GM19397 (cell line): ENCODE data around the gene ORM1.
A peak's percentile ranks its signal among the peaks of the same experiment; 100 is the strongest.

ENCODE experiments used
- ATAC-seq: cut with Tn5 transposase; IDR thresholded peaks from one replicate; pipeline ENCODE4 v1.9.1; 2021; ENCODE audit warnings: mild to moderate bottlenecking, moderate library complexity; ENCODE audit not compliant: unreplicated experiment

ORM1 gene

DNA sequence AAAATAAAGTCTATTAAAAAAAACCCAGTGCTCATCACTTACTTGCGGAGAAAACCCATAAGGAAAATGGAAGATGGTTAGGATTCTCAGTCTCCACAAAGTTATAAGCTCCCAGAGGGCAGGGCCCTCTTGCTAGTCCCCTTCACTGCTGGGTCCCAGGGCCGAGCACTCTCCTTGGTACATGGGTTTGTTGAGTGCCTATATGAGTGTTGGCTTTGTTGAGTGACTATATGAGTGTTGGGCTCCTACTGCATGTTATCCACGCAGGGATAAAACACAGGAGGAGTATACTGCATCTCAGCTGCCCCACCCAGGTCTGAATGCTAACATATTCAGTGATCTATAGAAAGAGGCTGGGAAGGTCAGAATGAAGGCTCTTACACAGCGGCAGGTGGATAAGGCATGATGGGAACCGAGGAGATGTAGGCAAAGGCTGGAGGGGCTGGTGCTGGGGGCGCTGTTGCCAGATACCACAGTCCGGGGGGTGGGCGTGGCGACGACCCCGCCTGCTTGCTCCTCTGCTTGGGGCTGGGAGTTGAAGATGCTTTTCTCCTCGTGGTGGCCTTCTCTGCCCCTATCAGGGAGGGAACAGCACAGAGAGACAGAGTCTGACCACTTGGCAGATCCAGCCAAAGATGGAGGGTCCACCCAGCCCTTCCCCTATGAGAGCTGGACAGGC is 18.4 kb downstream of the ORM1 start:
- ATAC-seq = no peak

GRCh38 chr9:114341991-114342390 is 19.1 kb downstream of the ORM1 start:
- ATAC-seq = no peak

- ATAC-seq = no peak
Observed at GRCh38 chr9:114342755-114343440, 20.0 kb downstream of the ORM1 start.

GRCh38 chr9:114343471-114344187 is 20.7 kb downstream of the ORM1 start:
- no peak for ATAC-seq

DNA sequence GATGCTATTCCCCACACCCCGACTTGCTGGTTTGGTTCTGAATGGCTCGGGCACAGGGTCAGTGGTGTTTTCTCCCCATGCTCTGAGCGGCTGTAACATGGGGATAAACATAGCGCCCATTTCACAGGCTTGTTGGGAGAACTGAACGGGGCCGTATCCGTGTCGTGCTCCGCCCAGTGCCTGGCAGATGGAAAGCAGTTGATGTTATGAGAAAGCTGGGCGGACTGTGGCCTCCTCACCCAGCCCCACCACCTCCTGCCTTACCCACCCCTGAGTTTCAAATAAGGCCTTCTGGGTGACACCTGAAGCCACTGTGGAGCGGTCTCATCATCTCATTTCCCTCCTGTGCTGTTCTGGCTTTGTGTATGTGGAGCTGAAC is 21.3 kb downstream of the ORM1 start:
- no peak for ATAC-seq

- ATAC-seq = no peak
Observed at GRCh38 chr9:114344692-114345091, 21.8 kb downstream of the ORM1 start.

DNA sequence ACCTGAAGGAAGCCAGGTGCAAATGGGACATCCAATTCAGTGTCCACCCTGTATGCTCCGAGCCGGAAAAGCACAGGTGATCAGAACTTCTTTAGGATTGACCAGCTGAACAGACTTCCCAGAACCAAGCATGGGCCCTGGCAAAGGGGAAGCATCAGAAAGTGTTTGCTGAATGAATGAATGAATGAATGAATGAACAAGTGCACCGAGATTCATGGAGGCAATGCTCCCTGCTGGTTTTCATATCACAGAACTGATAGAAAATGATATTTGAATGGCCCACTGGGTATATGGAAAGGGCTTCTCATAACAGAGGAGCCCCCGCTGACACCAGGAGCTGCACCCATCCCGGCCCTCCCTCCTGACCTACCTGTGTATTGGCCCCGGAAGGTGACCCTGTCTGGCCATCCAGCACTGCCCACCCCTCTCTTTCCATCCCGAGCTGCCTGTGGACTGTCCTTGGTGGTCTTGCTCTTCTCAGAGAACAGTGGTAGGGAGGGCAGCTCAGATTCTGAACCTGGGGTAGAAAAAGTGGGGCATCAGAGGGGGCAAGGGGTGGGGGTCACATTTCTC is 22.7 kb downstream of the ORM1 start:
- no peak for ATAC-seq

- ATAC-seq = no peak
Observed at GRCh38 chr9:114346146-114346545, 23.2 kb downstream of the ORM1 start.

DNA sequence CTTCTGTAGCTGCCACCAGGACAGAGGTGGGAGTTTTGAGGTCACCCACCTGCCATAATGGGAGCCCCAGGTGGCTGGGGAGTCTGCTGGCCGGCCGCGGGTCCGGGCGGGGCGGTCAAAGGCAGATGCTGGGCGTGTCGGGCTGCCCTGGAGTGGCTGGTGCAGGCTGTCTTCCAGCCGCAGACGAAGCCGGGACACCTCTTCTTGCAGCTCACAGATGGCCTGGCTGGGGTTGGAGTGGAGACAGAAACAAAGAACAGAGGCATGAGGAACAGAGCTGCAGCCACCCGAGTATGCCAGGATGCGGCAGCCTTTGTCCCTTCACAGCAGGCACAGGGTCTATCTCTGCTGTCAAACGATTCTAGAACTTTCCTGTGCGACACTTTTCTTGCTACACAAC is 24.8 kb downstream of the ORM1 start:
- ATAC-seq = no peak

DNA sequence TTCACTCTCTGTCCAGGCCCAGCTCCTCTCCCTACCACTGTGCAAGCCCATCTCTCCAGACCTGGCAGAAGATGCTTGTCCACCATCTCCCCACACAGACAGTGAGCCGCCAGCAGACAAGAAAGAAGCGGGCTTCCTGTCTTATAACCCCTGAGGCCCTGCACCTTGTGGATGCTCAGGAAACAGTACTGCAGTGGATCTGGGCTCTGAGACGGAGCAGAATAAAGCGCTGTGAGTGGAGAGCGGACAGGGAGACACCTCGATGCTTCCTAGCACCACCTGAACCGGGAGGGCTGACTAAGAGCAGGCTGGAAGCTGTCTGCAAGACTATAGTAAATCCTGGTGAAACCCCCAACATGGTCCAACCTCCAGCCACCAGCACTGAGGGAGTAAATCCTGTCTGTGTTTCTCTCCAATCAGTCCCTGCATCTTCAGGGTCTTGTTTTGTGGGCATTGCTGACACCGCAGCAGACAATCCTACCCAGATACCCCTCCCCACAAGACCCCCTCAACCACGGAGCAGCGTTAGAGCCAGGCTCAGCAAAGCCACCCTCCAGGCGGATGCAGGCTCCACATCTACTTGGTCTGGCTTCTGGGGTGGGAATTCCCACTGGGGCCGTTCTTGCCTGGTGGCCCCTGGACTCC is 25.5 kb downstream of the ORM1 start:
- no peak for ATAC-seq

DNA sequence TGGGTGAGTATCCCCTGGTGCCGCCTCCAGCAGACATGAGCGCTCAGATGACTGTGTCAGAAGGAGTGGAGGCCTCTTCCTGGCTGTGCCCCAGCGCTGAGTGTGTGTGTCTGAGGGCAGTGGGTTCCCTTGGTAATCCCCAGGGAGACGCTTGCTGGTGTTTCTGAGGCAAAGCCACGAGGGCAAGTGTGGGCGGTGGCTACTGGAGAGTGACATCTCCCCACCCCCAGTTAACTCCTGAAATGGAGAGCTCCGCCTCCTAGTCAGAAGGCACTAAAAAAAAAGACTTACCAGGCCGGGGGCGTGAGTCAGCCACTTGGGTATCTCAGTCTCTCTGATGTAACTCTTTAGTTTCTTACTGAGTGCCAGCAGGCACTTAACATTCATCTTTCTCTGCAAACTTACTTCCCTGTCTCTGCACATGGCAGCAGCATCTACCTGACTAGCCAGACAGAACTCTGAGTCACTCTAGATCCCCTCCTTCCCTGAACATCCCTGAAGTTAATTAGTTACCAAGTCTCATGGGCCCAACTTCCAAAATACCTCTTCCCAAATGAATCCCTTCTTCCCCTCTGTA is 26.1 kb downstream of the ORM1 start:
- peak; percentile 85 for ATAC-seq

- ATAC-seq = no peak
Observed at GRCh38 chr9:114349713-114350480, 27.0 kb downstream of the ORM1 start.

DNA sequence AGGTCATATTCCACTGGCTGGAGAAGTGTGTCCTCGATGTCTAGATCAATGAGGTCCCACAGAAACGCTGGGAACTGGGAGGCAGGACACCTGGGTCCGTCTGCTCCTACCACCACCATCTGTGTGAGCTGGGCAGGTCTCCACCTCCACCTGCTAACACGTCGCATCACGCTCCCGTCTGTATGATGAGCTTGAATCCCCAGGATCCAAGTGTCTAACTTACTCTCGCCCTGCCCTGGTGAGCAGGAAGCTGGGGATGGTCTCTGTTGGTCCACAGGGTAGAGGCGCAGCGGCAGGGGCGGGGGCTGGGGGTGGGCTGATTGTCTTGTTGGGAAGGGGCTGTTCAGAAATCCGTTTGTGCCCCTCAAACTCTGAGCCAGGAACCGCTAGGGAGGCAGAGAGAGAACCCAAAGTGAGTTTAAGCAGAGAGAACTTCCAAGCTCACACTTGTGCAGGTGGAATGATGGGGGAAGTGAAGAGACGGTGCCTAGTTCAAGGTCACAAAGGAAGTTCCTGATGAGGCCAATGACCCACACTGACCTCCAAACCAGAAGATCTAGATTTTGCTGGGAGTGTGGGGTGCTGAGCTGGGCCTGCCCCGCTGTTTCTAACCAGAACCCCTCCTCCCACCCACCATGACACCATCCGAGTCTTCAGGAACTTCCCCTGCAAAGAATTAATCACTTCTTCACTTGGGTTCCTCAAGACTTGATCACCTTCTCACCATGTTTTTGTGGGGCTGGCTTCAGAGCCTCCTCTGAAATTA is 27.9 kb downstream of the ORM1 start:
- no peak for ATAC-seq

GRCh38 chr9:114351932-114352331 is 29.0 kb downstream of the ORM1 start:
- no peak for ATAC-seq

- no peak for ATAC-seq
Observed at GRCh38 chr9:114355821-114356220, 32.9 kb downstream of the ORM1 start.

GRCh38 chr9:114356792-114357191 is 33.9 kb downstream of the ORM1 start:
- ATAC-seq = no peak

DNA sequence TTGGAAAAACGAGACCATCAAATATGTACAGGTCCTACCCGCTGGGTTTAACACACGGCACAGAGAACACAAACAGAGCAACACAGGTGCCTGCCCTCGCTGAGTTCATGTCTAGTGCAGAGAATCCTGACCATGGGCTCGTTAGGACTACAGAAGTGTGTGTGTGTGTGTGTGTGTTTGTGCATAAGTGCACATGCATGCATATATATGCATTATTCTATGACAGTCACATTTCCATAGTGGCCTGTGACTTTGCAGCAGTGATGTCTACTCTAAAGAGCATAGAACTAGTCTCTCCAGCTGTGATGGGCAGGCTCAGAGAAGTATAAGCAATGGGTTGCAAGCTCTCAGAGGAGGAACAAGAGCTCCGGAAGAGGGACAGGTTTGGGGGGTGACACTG is 34.5 kb downstream of the ORM1 start:
- no peak for ATAC-seq

DNA sequence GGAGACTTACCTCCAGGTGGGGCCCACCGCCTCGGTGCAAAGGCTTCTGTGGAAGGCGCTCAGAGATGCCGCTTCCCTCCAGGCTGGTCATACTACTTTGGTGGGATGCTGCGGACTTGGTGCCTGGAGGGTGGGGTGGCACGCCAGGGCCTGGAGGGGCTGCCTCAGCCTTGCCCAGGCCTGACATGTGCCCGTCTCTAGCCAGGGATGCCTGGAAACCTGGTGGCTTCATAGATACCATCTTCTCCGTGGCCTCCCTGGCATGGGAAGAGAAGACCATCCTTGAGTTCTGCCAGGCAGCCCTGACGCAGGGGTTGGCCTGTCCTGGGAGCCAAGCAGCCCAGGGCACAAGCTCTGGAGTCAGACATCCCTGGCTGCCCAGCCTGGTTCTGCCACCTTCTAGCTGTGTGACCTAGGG is 35.0 kb downstream of the ORM1 start:
- ATAC-seq = no peak

DNA sequence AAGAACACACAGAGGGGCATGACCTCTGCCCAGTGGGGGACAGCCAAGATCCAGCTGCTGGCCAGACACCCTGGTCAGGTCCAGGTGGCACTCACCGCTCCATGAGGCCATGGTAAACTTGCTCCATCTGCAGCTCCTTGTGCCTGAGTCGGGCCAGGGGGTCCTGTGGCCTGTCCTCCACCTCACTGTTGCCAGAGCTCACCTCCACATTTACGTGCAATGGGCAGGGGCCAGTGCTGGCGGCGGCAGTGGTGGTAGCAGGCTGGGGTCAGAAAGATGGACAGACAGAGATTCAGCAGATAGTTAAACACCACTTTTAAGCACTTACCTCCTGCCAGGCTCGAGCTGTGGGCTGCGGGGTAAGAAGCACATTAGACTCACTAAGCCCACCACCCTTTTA is 36.9 kb downstream of the ORM1 start:
- ATAC-seq = no peak
